KMS-11 (cell line): ENCODE measurements around the gene CTRL.

Experiments used
- H2AFZ ChIP-seq: fragments of 200-600 bp; sonication (generic); 2 replicates; pipeline ENCODE4 v1.6.1; 2016; ENCODE audit warnings: antibody characterized with exemption, mixed run types, low read depth
- H3K27ac ChIP-seq: fragments of 200-600 bp; sonication (generic); 2 replicates; pipeline ENCODE4 v1.6.1; 2016; ENCODE audit warnings: mild to moderate bottlenecking, mixed run types
- H3K27me3 ChIP-seq: fragments of 200-600 bp; sonication (generic); 2 replicates; pipeline ENCODE4 v1.6.1; 2017; ENCODE audit warnings: mild to moderate bottlenecking, low read depth, mixed run types, moderate library complexity; ENCODE audit not compliant: insufficient read depth
- H3K36me3 ChIP-seq: fragments of 200-600 bp; sonication (generic); 2 replicates; pipeline ENCODE4 v1.6.1; 2017; ENCODE audit warnings: mild to moderate bottlenecking, mixed run types; ENCODE audit not compliant: insufficient read depth
- H3K4me1 ChIP-seq: fragments of 200-600 bp; sonication (generic); 2 replicates; pipeline ENCODE4 v1.6.1; 2016; ENCODE audit warnings: mild to moderate bottlenecking, low read depth, mixed run types; ENCODE audit not compliant: poor library complexity, severe bottlenecking
- H3K4me2 ChIP-seq: fragments of 200-600 bp; sonication (generic); 2 replicates; pipeline ENCODE4 v1.7.0; 2016; ENCODE audit warnings: mild to moderate bottlenecking, mixed run types
- H3K4me3 ChIP-seq: fragments of 200-600 bp; sonication (generic); IDR thresholded peaks from 2 replicates; pipeline ENCODE4 v1.6.1; 2017; ENCODE audit warnings: low read depth, low read length, mixed read lengths; ENCODE audit not compliant: insufficient read depth
- H3K79me2 ChIP-seq: fragments of 200-600 bp; sonication (generic); 2 replicates; pipeline ENCODE4 v1.6.1; 2016; ENCODE audit warnings: low read depth, mixed run types; ENCODE audit not compliant: insufficient read depth
- H3K9ac ChIP-seq: fragments of 200-600 bp; sonication (generic); 2 replicates; pipeline ENCODE4 v1.6.1; 2016; ENCODE audit warnings: mild to moderate bottlenecking, mixed run types
- H4K20me1 ChIP-seq: fragments of 200-600 bp; sonication (generic); 2 replicates; pipeline ENCODE4 v1.6.1; 2016; ENCODE audit warnings: mild to moderate bottlenecking, mixed run types; ENCODE audit not compliant: insufficient read depth
- TF ChIP-seq, protein P1 (sequence below): fragments of 200-600 bp; sonication (generic); conservative IDR thresholded peaks from 2 replicates; pipeline ENCODE4 v1.6.1; 2017; ENCODE audit warnings: low read depth, mild to moderate bottlenecking, antibody characterized with exemption, low read length, moderate library complexity, mixed read lengths

The CTRL gene

DNA sequence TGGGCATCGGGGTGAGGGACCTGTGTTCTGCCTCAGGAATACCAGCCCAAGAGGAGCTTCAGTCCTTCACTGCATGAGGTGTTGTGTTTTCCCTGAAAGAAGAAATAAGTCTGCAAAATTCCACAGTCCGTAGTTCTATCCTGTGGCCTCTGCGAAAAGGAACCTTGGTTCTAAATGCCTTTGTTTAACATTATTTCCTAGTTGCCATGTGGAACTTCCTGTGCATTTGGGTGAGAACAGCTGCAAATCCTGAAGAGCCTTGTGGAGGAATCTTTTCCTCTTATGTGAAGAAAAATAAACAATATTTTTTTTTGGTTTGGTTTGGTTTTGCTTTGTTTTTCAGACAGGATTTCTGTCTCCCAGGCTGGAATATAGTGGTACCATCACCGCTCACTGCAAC, 28.8 kb downstream of the CTRL start:
- Histone ChIP-seq H3K79me2 (0 out of 2 replicates have a peak, but pooled peaks cover 9% of the 10 kb centered on the region), H3K4me2 (no peak overlapping the region), H3K36me3 (no peaks in the 10 kb centered on the region), H3K4me3 (no peak overlapping the region), H4K20me1 (no peaks in the 10 kb centered on the region), H2AFZ (no peak overlapping the region), H3K27me3 (no peaks in the 10 kb centered on the region), H3K27ac (no peak overlapping the region), H3K9ac (no peak overlapping the region), H3K4me1 (peaks cover 5% of the 10 kb centered on the region)
- TF ChIP-seq, protein P1, sequence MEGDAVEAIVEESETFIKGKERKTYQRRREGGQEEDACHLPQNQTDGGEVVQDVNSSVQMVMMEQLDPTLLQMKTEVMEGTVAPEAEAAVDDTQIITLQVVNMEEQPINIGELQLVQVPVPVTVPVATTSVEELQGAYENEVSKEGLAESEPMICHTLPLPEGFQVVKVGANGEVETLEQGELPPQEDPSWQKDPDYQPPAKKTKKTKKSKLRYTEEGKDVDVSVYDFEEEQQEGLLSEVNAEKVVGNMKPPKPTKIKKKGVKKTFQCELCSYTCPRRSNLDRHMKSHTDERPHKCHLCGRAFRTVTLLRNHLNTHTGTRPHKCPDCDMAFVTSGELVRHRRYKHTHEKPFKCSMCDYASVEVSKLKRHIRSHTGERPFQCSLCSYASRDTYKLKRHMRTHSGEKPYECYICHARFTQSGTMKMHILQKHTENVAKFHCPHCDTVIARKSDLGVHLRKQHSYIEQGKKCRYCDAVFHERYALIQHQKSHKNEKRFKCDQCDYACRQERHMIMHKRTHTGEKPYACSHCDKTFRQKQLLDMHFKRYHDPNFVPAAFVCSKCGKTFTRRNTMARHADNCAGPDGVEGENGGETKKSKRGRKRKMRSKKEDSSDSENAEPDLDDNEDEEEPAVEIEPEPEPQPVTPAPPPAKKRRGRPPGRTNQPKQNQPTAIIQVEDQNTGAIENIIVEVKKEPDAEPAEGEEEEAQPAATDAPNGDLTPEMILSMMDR: no peak

DNA sequence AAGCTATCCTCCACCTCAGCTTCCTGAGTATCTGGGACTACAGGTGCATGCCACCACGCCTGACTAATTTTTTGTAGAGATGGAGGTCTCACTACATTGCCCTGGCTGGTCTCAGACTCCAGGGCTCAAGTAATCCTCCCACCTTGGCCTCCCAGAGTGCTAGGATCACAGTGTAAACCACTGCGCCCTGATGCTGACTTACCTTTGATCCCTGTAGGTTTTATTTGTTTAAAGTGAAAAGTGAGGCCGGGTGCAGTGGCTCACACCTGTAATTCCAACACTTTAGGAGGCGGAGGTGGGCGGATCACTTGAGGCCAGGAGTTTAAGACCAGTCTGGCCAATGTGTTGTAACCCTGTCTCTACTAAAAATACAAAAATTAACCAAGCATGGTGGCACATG, 29.9 kb downstream of the CTRL start:
- H3K27me3 ChIP-seq: no peaks in the 10 kb centered on the region
- no peak overlapping the region for H2AFZ ChIP-seq
- no peak overlapping the region for H3K4me2 ChIP-seq
- H3K27ac ChIP-seq: no peak overlapping the region
- peaks cover 16% of the 10 kb centered on the region; the same call in 1 of the 2 replicates for H3K79me2 ChIP-seq
- H4K20me1 ChIP-seq: no peaks in the 10 kb centered on the region
- no peak overlapping the region for H3K9ac ChIP-seq
- TF ChIP-seq, protein P1: no peak
- peaks cover 5% of the 10 kb centered on the region for H3K4me1 ChIP-seq
- H3K4me3 ChIP-seq: no peak overlapping the region
- no peaks in the 10 kb centered on the region for H3K36me3 ChIP-seq

DNA sequence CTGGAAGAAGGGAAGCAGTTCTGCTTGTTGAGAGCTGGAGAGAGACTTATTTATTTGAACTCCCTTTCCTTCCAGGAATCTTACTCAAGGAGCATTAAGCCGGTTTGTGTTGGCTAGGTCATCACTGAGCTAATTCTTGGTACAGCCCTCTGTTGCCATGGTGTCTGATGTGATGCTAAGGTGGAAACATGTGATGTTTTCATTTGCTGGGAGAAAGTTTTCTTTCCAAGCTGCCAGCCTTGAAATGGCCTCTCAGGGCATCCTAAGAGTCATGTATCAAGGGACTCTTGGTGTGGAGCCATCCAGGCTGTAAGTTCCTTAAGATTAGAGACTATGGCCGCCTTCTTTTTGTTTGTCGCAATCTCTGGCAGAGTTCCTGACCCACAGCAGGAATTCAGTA, 34.4 kb downstream of the CTRL start:
- H3K9ac ChIP-seq: no peak overlapping the region
- TF ChIP-seq, protein P1: no peak

DNA sequence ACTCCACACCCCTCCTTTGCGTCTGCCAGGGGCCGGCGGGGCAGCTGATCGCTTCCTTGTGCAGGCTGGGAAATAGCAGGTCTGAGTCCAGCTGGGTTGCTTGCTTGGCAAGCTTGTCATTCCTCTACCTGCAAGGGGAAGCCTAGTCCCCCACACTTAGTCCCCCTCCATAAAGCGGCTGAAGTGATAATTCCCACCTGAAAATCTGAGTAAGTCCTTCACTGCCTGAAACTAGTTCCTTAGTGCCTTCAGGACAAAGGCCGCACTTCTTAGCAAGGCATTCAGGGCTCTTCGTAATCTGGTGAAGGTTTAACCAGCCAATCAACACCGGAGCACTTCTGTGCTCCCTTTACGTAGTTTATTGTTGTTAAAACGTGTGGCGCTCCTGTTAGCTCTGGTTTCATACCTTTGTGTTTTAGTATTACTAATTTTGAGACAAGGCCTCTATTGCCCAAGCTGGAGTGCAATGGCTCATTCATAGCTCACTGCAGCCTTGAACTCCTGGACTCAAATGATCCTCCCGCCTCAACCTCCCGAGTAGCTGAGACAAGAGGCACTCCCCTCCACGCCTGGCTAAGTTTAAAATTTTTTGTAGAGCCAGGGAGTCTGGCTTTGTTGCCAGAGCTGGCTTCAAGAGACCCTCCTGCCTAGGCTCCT, 37.8 kb downstream of the CTRL start:
- Histone ChIP-seq H3K27ac (peak overlapping the region; percentile 63), H3K4me1 (peaks cover 17% of the 10 kb centered on the region), H3K79me2 (peaks cover 34% of the 10 kb centered on the region; the same call in 1 of the 2 replicates), H3K4me2 (peak overlapping the region; percentile 86), H2AFZ (peak overlapping the region; percentile 69), H3K4me3 (no peak overlapping the region), H3K36me3 (no peaks in the 10 kb centered on the region), H4K20me1 (no peaks in the 10 kb centered on the region), H3K27me3 (no peaks in the 10 kb centered on the region), H3K9ac (peak overlapping the region; percentile 88)
- TF ChIP-seq, protein P1: no peak

More for the DNA sequence above, 34.4 kb downstream of the CTRL start:
- Histone ChIP-seq H3K27me3 (no peaks in the 10 kb centered on the region), H3K4me3 (no peak overlapping the region), H3K4me1 (peaks cover 18% of the 10 kb centered on the region), H2AFZ (no peak overlapping the region), H3K27ac (no peak overlapping the region), H3K36me3 (no peaks in the 10 kb centered on the region), H3K79me2 (peaks cover 42% of the 10 kb centered on the region; the same call in 1 of the 2 replicates), H4K20me1 (no peaks in the 10 kb centered on the region), H3K4me2 (no peak overlapping the region)
